HG02852 (cell line): Measurements from ENCODE around the gene PLEKHM3.

ENCODE experiments used
- ATAC-seq: cut with Tn5 transposase; IDR thresholded peaks from one replicate; pipeline ENCODE4 v1.9.1; 2021; ENCODE audit warnings: mild to moderate bottlenecking, moderate library complexity; ENCODE audit not compliant: unreplicated experiment

The PLEKHM3 gene

DNA sequence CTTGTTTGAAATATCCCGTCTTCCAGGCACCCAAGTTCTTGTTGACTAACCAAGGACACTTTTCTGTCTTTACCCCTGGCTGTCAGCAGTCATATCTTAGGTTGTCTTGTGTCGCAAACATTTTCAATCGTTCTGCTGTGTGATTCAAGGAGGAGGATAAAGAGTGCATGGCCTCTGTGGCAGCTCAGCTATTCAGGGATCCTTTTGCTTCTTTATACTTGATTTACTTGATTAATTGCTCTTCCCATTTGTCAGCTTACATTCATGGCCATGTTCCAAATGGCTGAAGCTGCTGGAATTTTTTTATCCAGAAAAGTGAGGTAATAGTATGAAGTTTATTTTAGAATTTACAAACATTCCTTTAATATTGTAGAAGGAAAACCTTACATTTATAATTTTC is 158.3 kb downstream of the PLEKHM3 start:
- ATAC-seq: no peak

DNA sequence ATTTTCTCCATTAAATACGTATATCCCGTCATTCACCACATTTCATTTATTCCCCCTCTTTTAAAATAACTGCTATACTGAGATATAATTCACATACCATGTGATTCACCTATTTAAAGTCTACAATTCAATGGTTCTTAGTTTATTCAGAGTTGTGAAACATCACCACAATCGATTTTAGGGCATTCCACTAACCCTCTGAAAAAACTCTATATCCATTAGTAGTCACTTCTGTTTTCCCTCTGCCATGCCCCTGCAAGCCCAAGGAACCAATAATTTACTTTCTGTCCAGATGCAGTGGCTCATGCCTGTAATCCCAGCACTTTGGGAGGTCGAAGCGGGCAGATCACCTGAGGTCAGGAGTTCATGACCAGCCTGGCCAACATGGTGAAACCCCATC is 160.1 kb downstream of the PLEKHM3 start:
- no peak for ATAC-seq

DNA sequence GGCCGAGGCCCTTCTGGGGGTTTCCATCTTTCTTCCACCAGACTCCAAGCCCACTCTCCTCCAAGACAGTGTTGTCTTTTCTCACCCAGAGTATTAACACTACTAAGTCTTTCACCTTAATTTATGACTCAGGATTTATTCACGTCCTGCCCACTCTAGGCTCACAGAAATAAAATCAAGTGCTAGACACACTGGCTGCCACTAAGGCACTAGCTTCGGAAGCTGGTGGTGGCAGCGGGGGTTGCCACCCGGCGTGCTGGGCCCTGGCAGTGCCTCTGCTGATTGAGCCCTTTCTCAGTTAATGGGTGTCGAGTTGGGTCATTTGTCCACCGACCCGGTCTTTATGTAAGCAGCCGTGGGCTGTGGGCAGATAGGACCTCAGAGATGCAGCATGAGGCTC is 162.0 kb downstream of the PLEKHM3 start:
- ATAC-seq: no peak

DNA sequence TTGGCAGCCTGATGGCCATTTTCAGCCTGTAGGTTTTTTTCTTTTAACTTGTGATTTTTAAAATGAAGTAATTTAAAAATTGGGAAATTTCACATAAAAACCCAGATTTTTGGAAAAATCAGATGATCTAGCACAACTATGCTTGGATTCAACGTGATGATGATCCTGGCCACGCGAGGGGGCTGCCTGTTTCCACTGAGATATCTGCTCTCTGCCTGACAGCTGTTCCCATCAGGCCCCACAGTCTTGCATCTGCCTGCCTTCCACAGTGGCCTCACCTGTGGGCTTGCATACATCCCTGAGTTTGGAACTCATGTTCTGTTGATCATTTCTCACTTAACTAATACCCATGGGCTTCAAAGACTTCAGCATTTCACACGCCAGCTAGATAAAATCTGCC is 163.5 kb downstream of the PLEKHM3 start:
- no peak for ATAC-seq

DNA sequence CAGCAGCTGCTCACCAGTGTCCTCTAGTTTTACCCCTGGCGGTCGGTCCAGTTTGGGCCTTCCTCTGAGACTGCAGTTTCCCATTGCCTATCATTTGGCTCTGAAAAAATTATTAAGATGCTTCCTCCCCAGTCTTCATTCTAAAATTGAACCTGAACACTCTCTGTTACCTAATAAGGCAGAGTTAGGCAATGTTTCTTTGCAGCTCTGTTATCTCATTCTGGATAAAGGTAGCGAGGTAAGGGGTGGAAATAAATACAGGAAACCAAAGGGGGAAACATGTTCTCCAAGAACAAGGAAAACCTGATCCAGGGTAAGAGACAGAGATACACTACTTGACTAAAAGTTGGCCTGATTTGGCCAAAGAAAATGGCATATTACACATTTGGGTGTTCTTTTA is 164.6 kb downstream of the PLEKHM3 start:
- no peak for ATAC-seq

DNA sequence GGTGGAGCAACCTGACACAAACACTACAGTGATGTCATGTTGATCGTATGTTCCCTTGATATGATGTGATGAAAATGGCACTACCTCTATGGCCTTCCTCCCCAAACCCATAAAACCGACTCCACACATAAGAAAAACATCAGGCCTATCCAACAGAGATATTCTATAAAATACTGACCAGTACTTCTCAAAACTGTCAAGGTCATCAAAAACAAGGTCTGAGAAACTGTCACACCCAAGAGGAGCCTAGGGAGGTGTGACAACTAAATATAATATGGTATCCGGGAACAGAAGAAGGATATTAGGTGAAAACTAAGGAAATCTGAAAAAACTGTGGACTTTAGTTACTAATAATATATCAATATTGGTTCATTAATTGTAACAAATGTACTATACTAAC is 169.7 kb downstream of the PLEKHM3 start:
- no peak for ATAC-seq

DNA sequence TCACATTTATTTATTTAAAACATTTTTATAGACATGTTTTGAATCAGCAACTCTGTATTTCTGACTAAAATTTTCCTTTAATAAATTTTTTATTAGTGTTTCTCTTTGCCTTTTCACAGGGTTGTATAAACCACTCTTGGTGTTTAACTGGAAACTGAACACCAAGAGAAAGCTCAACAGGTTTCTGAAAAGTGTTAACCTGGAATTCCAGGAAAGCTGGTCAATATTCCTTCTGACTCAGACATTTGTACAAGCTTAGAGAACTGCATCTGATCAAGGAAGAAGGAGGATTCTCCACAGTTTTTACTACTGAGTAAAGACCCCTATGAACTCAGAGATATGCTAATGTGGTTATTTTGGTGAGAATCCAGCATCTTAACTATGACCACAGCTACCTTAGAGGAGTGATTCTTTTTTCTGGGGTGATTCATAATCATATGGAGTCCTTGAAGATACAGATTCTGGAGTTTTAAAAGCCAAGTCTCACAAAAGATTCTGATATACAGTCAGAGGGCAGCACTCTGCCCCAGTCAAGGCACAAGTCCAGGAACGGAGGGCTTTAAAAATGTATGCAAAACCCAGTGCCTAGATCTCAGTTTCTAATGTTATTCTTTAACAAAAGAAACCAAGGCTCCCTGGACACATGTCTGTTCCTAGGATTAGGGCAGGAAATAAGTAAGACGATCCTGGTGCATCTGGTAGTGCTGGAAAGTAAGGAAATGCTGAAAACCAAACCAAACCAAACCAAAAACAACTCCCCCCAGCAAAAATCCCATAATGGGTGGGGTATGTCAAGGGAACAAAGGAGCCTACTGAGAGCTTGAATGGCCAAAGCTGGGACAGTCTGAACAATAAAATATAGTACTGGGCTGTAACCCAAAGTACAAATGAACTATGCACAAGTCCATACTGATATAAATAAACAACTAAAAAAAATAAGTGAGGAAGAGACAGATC is 170.6 kb downstream of the PLEKHM3 start:
- ATAC-seq: no peak

DNA sequence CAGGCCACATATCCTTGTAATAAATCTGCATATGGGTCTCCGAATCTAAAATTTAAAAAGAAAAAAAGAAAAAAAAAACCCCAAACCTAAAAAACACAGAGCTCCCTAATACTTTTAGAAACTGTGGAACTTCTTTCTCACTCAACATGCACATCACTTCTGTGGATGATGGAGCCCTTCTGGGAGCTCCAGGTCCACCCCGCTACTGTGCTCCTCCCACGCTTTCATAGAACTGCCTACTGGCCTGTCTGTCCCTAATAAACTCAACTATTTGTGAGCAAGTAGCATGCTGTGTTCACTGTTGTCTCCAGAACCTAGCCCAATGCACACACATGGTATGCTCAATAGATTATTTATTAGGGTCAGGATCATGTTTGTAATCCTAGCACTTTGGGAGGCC is 172.5 kb downstream of the PLEKHM3 start:
- ATAC-seq: no peak

DNA sequence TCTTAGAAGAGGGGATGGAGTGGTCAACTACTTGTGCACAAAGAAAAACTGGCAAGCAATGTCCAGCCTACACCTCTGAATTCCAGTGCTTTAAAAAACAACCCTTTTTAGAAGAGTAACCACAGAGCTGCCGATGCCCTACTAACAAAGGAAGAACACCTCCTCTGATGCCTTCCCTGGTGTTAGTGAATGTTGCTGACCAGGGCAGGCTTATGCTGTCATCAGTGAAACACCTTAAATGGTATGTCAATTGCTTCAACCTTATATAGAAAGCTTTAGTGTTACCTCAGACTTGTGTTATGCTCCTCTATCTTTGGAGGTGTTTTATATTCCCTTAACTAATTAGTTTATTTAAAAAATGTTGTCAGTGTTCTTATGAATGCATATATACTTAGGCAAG is 175.9 kb downstream of the PLEKHM3 start:
- ATAC-seq: no peak

DNA sequence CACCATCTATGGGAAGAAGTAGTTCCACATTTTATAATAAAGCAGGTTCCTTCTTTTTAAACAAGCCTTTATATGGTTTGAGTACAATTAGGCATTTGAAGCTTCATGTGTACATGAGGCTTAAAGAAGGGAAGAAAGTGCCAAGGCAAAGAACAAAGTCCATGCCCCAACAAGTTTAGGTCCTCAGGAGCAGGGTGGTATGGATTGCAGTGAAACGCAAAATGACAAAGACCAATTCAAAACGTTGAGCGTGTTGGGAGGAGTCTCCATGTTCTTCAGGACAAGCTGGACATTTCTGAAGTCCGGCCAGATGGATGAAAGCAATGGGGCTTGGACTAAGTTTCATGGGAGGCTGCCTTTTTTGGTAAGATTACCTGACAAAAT is 176.8 kb downstream of the PLEKHM3 start:
- ATAC-seq: no peak

DNA sequence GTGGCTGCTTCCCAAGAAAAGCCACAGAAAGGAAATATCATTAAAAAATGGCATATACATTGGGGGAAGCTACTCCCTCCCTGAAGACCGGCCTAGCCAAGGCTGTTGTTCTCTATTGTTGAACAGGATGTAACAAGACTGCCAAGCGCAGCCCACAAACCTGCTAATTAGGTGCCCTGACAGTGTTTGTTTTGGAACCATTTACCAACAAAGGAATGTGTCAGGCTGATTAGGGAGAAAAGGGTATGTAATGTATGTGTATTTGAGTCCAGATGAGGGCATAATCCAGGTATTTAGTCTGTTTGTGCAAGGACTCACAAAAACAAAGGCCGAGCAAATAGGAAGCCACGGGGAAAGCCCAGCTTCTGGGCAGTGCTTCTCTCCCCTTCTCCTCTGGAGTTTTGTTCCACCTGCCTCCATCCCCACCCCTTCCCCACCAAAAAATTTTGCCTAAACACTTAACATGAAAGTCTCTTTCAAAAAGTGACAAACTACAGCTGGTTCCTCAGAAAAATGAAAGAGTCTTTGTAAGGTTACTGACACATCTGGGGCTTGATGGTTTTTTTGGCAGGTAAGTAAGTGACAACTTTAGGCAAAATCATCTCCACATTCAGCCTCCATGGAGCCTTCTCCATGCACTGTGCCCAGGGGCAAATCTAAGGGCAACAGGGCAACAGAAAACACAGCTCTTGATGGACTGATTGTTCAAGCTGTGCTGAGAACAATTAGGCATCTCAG is 177.4 kb downstream of the PLEKHM3 start:
- ATAC-seq: no peak

DNA sequence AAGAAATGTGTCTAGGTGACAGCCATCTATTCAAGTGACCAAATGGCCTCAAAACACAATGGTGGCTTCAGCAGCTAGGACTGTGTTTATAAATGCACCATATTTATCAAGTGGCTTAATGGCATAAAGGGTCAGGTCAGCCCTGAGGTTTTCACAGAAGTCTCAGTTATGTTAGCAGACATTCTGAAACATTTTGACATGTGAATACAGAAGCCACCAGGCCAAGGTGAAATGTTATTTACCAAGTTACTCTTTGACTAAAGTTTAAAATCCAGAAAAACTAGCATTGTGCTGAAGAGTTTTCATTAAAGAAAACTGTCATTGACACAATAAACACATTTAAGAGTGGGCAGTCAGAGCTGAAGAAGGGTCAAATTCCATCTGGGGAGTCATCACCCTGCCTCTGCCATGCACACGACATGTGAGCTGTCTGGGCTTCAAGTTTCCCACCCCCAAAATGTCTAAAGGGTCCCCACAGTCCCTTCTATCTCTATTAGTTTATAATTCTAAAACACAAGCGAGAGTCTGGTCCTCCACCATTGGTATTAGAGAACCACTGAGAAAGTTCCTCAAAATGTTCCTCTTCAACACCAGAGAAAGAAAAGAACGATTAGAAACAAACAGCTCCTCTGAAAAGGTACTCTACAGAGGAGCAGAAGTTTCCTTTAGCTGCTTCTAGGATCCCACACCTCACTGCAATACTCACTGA is 178.1 kb downstream of the PLEKHM3 start:
- no peak for ATAC-seq

DNA sequence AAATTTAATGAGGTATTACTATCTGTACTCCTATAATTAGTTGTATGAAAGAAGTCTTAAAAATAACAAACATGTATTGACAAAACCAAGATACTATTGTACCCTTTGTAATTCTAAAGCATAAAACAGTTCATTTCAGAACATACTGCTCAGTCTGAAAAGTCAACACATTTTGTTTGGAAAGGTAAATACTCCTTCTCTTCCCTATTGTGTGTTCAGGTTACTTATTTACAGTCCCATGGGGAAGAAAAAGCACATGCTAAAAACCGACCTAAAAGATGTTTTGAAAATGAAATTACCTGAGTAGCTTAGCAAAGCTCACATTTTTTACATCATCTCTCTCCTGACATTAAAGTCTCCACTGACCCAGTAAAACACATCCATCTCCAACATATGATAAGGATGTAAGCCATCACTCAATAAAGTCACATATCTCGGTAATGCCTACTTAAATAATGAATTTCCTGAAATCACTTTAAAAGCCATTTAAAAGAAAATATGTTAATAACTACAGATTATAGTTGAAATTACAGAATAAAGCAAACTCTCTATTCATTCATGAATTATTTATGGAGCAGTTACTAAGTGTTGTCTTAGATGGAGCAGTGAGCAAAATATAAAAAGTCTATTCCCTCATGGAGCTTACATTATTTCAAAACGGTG is 180.0 kb downstream of the PLEKHM3 start:
- ATAC-seq: no peak

DNA sequence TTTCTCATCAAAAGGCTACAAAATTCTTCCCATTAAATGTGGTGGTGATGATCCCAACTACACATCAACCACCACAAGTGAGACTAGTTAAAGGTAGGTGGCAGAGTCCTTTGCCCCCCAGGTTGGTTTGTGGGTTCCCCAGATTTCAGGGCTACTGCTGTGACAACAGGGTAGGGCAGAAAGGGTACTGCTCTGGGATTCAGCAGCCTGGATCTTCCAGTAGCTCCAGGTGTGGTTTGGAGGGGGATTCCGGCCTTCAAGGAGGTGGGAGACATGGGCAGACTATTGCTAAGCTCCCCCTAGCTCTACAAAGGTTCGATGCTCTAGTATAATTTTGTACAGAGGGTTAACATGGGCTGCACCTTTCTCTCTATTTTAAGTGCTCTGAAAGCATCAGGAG is 180.7 kb downstream of the PLEKHM3 start:
- no peak for ATAC-seq

DNA sequence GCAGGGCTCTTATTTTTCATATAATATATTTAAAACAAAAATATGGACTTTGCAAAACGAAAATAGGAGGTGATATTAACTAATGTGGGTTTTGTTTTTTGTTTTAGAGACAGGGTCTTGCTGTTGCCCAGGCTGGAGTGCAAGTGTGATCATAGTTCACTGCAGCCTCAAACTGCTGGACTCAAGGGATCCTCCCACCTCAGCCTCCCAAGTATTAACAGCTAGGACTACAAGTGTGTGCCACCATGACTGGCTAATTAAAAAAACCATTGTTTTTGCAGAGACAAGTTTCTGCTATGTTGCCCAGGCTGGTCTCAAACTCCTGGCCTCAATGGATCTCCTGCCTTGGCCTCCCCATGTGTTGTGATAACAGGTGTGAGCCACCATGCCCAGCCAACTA is 185.2 kb downstream of the PLEKHM3 start:
- no peak for ATAC-seq

DNA sequence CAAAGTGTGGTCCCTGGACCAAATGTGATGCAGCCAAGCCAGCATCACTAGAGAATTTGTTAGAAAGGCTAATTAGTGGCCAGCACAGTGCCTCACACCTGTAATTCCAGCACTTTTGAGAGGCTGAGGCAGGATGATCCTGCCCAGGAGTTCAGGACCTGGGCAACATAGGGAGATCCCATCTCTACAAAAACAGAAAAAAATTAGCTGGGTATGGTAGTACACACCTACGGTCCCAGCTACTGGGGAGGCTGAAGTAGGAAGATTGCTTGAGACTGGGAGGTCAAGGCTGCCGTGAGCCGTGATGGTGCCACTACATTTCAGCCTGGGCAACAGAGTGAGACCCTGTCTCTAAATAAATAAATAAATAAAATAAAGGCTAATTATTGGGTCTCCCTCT is 185.8 kb downstream of the PLEKHM3 start:
- ATAC-seq: no peak

DNA sequence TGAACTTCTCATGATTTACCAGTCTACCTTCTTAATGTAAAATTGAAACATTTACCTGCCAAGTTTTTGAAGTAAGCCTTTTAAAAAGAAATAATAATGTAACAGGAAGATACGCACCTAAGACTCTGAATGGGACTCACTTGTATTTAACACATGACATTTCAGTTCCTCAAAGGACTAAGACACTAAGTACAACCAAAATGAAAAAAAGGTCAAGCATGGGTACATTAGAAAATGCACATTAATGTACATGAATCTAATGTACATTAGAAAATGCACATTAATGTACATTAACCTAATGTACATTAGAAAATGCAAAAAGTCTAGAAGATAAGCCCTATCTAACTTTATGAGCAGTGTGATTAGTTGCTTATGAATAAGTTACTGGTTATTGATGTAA is 186.3 kb downstream of the PLEKHM3 start:
- no peak for ATAC-seq

DNA sequence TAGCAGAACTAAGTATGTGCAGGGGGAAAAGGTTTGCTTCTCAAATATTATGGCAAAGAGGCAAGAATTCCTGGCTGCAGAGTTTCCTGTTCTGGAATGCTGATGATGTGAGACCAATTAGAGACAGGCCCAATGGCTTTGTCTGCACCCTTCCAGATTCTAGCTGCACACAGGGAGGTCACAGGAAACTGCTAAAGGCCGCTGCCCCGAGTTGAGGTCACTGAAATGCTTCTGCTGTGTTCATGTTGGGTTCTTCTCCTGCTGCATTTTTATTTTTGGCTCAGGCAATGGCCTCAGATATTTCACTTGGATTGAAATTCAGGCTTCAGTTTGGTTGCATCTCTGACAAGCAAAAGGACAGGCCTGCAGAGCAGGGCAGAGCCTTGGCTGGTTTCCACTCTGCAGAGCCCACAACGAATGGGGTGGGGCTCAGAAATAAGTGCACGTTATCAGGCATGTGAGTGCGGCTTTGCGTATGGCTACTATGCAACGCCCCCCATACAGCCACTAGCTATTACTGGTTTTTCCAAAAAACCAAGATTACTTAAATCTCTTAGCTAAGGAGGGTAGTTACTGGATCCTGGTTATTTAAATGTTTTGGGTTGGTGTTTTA is 188.7 kb downstream of the PLEKHM3 start:
- no peak for ATAC-seq

DNA sequence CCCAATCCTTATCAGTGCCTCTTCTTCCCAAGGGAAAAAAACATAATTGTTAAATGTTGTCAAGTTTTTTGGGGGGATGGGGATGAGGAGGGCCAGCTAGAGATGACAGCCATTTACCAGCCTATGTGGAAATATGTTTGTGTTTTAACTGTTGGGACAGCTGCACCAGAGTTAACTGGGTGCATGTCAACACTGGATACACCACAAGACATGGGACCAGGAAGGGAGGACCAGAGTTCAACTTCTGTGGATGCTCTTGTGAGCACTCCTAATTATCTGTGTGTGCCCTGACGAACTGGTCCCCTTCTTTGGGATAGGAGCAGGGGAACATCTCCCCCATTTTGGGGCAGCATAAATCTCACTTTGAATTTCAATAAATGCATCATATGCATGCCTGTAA is 189.5 kb downstream of the PLEKHM3 start:
- no peak for ATAC-seq

DNA sequence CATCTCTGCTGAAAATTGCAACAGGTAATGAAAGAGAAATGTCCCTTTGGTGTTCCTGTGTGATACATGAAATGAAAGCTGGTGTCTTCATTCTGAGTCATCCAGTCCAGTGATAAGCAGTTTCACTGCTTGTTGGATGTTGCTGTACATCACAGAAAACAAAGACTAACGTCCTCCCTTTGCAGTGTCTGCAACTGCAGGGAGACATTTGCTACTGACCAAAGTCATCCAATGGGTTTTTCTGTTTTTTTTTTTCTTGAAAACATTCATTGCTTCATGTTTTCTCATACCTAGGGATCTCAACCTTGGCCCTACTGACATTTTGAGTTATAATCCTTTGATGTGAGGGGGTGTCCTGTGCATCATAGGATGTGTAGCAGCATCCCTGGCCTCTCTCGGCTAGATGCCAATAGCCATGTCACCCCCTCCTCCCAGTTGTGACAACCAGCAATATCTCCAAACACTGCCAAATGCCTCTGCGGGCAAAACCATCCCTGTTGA is 192.0 kb downstream of the PLEKHM3 start:
- ATAC-seq: peak; percentile 100
